Suprapubic skin (tissue), 4 donors: ENCODE data around the gene UACA. TPM values are rescaled to one million over a fixed set of nuclear protein-coding genes. Genes with fewer than 3 reads are reported as not detected.
"Not testable (repeated sequence)": the region's sequence is repeated elsewhere in the genome, so short reads cannot be mapped to it uniquely, and the experiment has no call there.

Experiments
- DNase-seq, 2 donors: peaks; one replicate each; pipeline ENCODE4 v3.0.0-alpha.2; 2019; ENCODE audit warnings: low spot score in 2 of 2
- H3K27ac ChIP-seq: fragments of 200-600 bp; sonication (generic); one replicate; pipeline ENCODE4 v1.5.1; 2019
- H3K27me3 ChIP-seq: fragments of 200-600 bp; sonication (generic); one replicate; pipeline ENCODE4 v1.5.1; 2019
- H3K36me3 ChIP-seq: fragments of 200-600 bp; sonication (generic); one replicate; pipeline ENCODE4 v1.5.1; 2019
- H3K4me1 ChIP-seq: fragments of 200-600 bp; sonication (generic); one replicate; pipeline ENCODE4 v1.5.1; 2019
- H3K4me3 ChIP-seq: fragments of 200-600 bp; sonication (generic); one replicate; pipeline ENCODE4 v1.5.1; 2019; ENCODE audit warnings: mild to moderate bottlenecking
- H3K9me3 ChIP-seq: fragments of 200-600 bp; sonication (generic); one replicate; pipeline ENCODE4 v1.5.1; 2019
- CTCF ChIP-seq, 2 donors: fragments of 200-600 bp in 1 of 2; fragments of 450-650 bp in 1 of 2; sonication (generic) in 1 of 2; IDR thresholded peaks; one replicate each; pipeline ENCODE4 v1.5.1; 2016 to 2019; ENCODE audit warnings: antibody characterized with exemption in 2 of 2, mild to moderate bottlenecking in 1 of 2, moderate library complexity in 1 of 2
- EP300 ChIP-seq: sonication (generic); formaldehyde crosslinking; IDR thresholded peaks from one replicate; pipeline ENCODE4 v1.6.1; 2017; ENCODE audit warnings: antibody characterized with exemption
- POLR2A ChIP-seq, 2 donors: fragments of 450-650 bp; IDR thresholded peaks; one replicate each; pipeline ENCODE4 v1.6.1; 2017; ENCODE audit warnings: antibody characterized with exemption in 2 of 2, mild to moderate bottlenecking in 2 of 2, moderate library complexity in 2 of 2
- POLR2AphosphoS5 ChIP-seq, 3 donors: sonication (generic); formaldehyde crosslinking; IDR thresholded peaks; one replicate each; pipeline ENCODE4 v1.6.1; 2017; ENCODE audit warnings: antibody characterized with exemption in 3 of 3
- WGBS: methylation state at CpG from one replicate; pipeline ENCODE4 v1.1.5; 2018; 5-methylcytosine and 5-hydroxymethylcytosine counted together
- total RNA-seq, 4 donors: library from RNA; depleted of rRNA; stranded (reverse); fragments of >200 nt; gene quantifications; one replicate each; pipeline ENCODE4 v1.1.0, GENCODE V29; 2016

UACA gene
- total RNA-seq, result 10 to 100 TPM; 23.4 to 97.8 (median 27.2) TPM

- H3K9me3 ChIP-seq, result no peaks in the 10 kb centered on the region
- peak; percentile 98 for DNase-seq
- H3K4me1 ChIP-seq, result peaks cover 39% of the 10 kb centered on the region
- no peaks in the 10 kb centered on the region for H3K27me3 ChIP-seq
- H3K27ac ChIP-seq, result peak within 1 kb of the TSS; percentile 97
- no peak for TF ChIP-seq EP300
- peak; percentile 48 to 66 (median 65) for TF ChIP-seq POLR2AphosphoS5 (IDR thresholded peaks at IDR 0.05)
- TF ChIP-seq POLR2A (IDR thresholded peaks at IDR 0.05), result peak; percentile 57 to 87
- peak in 1 of 2 donors; percentile 26 for TF ChIP-seq CTCF (IDR thresholded peaks at IDR 0.05)
- under 1% methylated on average over 50 of the region's 79 CpGs for WGBS
- no peaks in the 10 kb centered on the region for H3K36me3 ChIP-seq
- H3K4me3 ChIP-seq, result peak within 1 kb of the TSS; percentile 97
Observed at GRCh38 chr15:70763120-70763949, at the start of gene UACA. TSS of gene UACA (minus strand) at chr15:70763558. CDS start at chr15:70763407, 151 bp downstream.

GRCh38 chr15:70812827-70813364 lies 49.5 kb upstream of the UACA start:
- DNase-seq, result no peak
- Histone ChIP-seq H3K36me3 (no peaks in the 10 kb centered on the region), H3K27ac (no peak overlapping the region), H3K4me3 (no peak overlapping the region), H3K4me1 (peaks cover 7% of the 10 kb centered on the region), H3K27me3 (no peaks in the 10 kb centered on the region), H3K9me3 (no peaks in the 10 kb centered on the region)
- WGBS, result 88% methylated on average over 4 of the region's 4 CpGs
- no peak for TF ChIP-seq CTCF (IDR thresholded peaks at IDR 0.05)
- no peak for TF ChIP-seq POLR2A (IDR thresholded peaks at IDR 0.05)
- TF ChIP-seq POLR2AphosphoS5 (IDR thresholded peaks at IDR 0.05), result no peak
- TF ChIP-seq EP300, result no peak

GRCh38 chr15:70810916-70811578 lies 47.7 kb upstream of the UACA start:
- WGBS, result 88% methylated on average over 9 of the region's 9 CpGs
- Histone ChIP-seq H3K9me3 (no peaks in the 10 kb centered on the region), H3K27ac (no peak overlapping the region), H3K27me3 (no peaks in the 10 kb centered on the region), H3K36me3 (no peaks in the 10 kb centered on the region), H3K4me1 (peaks cover 14% of the 10 kb centered on the region), H3K4me3 (no peak overlapping the region)
- TF ChIP-seq CTCF (IDR thresholded peaks at IDR 0.05) (no peak), EP300 (no peak), POLR2A (IDR thresholded peaks at IDR 0.05) (no peak), POLR2AphosphoS5 (IDR thresholded peaks at IDR 0.05) (no peak)
- no peak for DNase-seq

- Histone ChIP-seq H3K9me3 (no peaks in the 10 kb centered on the region), H3K4me1 (peaks cover 12% of the 10 kb centered on the region), H3K4me3 (no peak overlapping the region), H3K27me3 (no peaks in the 10 kb centered on the region), H3K27ac (no peak overlapping the region), H3K36me3 (no peaks in the 10 kb centered on the region)
- no peak for DNase-seq
- TF ChIP-seq POLR2AphosphoS5 (IDR thresholded peaks at IDR 0.05) (no peak), CTCF (IDR thresholded peaks at IDR 0.05) (no peak), POLR2A (IDR thresholded peaks at IDR 0.05) (no peak), EP300 (no peak)
- WGBS, result 63% methylated on average over 9 of the region's 9 CpGs
Observed at GRCh38 chr15:70806992-70807712, 43.8 kb upstream of the UACA start.

GRCh38 chr15:70804388-70804787 lies 41.0 kb upstream of the UACA start:
- not testable (repeated sequence) for H3K36me3 ChIP-seq, H3K9me3 ChIP-seq, H3K4me3 ChIP-seq, H3K27me3 ChIP-seq, DNase-seq, H3K27ac ChIP-seq
- 86% methylated on average over 9 of the region's 9 CpGs for WGBS
- H3K4me1 ChIP-seq, result peaks cover 20% of the 10 kb centered on the region
